ENCODE results near the gene FERMT2.

DNA sequence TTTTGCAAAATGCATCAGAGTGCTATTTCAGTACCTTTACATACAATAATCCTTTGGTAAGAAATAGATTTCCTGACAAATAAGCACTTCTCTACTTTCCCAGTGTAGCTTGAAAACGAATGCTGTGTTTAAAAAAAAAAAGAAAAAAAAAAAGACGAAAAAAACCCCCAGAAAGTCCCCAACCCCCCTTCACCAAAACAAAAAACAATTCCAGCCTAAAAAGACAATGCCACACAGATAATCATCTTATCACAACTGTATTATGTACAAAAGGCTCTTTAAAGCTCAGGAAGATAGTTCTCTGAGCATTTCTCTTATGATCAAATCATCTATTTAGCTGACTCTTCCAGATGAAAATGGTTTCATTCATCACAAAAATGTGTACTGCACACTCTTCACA is 1.6 kb downstream of the FERMT2 start:
- TF ChIP-seq, protein P1, sequence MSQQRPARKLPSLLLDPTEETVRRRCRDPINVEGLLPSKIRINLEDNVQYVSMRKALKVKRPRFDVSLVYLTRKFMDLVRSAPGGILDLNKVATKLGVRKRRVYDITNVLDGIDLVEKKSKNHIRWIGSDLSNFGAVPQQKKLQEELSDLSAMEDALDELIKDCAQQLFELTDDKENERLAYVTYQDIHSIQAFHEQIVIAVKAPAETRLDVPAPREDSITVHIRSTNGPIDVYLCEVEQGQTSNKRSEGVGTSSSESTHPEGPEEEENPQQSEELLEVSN (IDR thresholded peaks at IDR 0.05; ENCODE audit: borderline replicate concordance in 1 of 2, extremely low read depth in 1 of 2, insufficient read depth in 1 of 2, insufficient read length in 1 of 2, low read depth in 1 of 2, low read length in 1 of 2, poor library complexity in 1 of 2, severe bottlenecking in 1 of 2): no peak
- TF ChIP-seq MAX (CRISPR knock-in tag; IDR thresholded peaks at IDR 0.05) (no peak), EP400 (IDR thresholded peaks at IDR 0.05) (no peak), FOS (IDR thresholded peaks at IDR 0.05; ENCODE audit: extremely low read depth, insufficient read length) (no peak)

All from K562 (cell line).